Panc1 (cell line): Measurements from ENCODE around the gene RUNX1.

Experiments
- CTCF ChIP-seq: fragments of 450-650 bp; IDR thresholded peaks from 2 replicates; pipeline ENCODE4 v1.5.1; 2017; ENCODE audit warnings: mild to moderate bottlenecking
- POLR2AphosphoS5 ChIP-seq: IDR thresholded peaks from 2 replicates; pipeline ENCODE4 v1.6.1; 2012; ENCODE audit warnings: mild to moderate bottlenecking, low read depth, low read length, moderate library complexity
- SIN3A ChIP-seq: IDR thresholded peaks from 2 replicates; pipeline ENCODE4 v1.6.1; 2012; ENCODE audit warnings: low read depth, mild to moderate bottlenecking, low read length, moderate library complexity, borderline replicate concordance; ENCODE audit not compliant: insufficient read depth
- TCF7L2 ChIP-seq: IDR thresholded peaks from 2 replicates; pipeline ENCODE4 v1.6.1; 2011; ENCODE audit warnings: mild to moderate bottlenecking, low read depth, low read length, inconsistent platforms

- TF ChIP-seq CTCF (no peak), TCF7L2 (no peak), SIN3A (no peak), POLR2AphosphoS5 (no peak)
These were observed 17.7 kb upstream of the RUNX1 start for GRCh38 chr21:35066824-35067223.
